HepG2 (cell line): ENCODE measurements around the gene WLS.

Experiments
- CTCF ChIP-seq: sonication (generic); formaldehyde crosslinking; IDR thresholded peaks from 2 replicates; pipeline ENCODE4 v1.5.0; 2020; ENCODE audit warnings: mild to moderate bottlenecking, missing genetic modification reagents, moderate library complexity
- EZH2 ChIP-seq: conservative IDR thresholded peaks from 2 replicates; pipeline ENCODE4 v1.6.1; 2012; ENCODE audit warnings: mild to moderate bottlenecking, low read depth, low read length, moderate library complexity
- NR3C1 ChIP-seq: sonication (generic); formaldehyde crosslinking; IDR thresholded peaks from 2 replicates; pipeline ENCODE4 v1.4.0; 2020; ENCODE audit warnings: missing genetic modification reagents
- SMC3 ChIP-seq: IDR thresholded peaks from 2 replicates; pipeline ENCODE4 v1.6.1; 2011; ENCODE audit warnings: low read length, improper control_type of control experiment
- ZBTB1 ChIP-seq: sonication (generic); formaldehyde crosslinking; IDR thresholded peaks from 2 replicates; pipeline ENCODE4 v1.4.0; 2020; ENCODE audit warnings: missing genetic modification reagents, borderline replicate concordance
- TF ChIP-seq, protein P1 (sequence below): sonication (generic); formaldehyde crosslinking; IDR thresholded peaks from 2 replicates; pipeline ENCODE4 v1.9.0; 2021; ENCODE audit warnings: mild to moderate bottlenecking, missing genetic modification reagents

- TF ChIP-seq SMC3: no peak
- TF ChIP-seq, protein P1, sequence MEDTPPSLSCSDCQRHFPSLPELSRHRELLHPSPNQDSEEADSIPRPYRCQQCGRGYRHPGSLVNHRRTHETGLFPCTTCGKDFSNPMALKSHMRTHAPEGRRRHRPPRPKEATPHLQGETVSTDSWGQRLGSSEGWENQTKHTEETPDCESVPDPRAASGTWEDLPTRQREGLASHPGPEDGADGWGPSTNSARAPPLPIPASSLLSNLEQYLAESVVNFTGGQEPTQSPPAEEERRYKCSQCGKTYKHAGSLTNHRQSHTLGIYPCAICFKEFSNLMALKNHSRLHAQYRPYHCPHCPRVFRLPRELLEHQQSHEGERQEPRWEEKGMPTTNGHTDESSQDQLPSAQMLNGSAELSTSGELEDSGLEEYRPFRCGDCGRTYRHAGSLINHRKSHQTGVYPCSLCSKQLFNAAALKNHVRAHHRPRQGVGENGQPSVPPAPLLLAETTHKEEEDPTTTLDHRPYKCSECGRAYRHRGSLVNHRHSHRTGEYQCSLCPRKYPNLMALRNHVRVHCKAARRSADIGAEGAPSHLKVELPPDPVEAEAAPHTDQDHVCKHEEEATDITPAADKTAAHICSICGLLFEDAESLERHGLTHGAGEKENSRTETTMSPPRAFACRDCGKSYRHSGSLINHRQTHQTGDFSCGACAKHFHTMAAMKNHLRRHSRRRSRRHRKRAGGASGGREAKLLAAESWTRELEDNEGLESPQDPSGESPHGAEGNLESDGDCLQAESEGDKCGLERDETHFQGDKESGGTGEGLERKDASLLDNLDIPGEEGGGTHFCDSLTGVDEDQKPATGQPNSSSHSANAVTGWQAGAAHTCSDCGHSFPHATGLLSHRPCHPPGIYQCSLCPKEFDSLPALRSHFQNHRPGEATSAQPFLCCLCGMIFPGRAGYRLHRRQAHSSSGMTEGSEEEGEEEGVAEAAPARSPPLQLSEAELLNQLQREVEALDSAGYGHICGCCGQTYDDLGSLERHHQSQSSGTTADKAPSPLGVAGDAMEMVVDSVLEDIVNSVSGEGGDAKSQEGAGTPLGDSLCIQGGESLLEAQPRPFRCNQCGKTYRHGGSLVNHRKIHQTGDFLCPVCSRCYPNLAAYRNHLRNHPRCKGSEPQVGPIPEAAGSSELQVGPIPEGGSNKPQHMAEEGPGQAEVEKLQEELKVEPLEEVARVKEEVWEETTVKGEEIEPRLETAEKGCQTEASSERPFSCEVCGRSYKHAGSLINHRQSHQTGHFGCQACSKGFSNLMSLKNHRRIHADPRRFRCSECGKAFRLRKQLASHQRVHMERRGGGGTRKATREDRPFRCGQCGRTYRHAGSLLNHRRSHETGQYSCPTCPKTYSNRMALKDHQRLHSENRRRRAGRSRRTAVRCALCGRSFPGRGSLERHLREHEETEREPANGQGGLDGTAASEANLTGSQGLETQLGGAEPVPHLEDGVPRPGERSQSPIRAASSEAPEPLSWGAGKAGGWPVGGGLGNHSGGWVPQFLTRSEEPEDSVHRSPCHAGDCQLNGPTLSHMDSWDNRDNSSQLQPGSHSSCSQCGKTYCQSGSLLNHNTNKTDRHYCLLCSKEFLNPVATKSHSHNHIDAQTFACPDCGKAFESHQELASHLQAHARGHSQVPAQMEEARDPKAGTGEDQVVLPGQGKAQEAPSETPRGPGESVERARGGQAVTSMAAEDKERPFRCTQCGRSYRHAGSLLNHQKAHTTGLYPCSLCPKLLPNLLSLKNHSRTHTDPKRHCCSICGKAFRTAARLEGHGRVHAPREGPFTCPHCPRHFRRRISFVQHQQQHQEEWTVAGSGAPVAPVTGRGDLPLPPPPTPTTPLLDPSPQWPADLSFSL (CRISPR knock-in tag): no peak
- no peak for TF ChIP-seq CTCF (CRISPR knock-in tag)
- no peak for TF ChIP-seq ZBTB1 (CRISPR knock-in tag)
- no peak for TF ChIP-seq EZH2
- TF ChIP-seq NR3C1: no peak
Observed at GRCh38 chr1:68229650-68230483, 2.5 kb downstream of the WLS start.
